OCI-M2 (cell line): ENCODE results near the gene MTURN.

ENCODE experiments used
- DNase-seq: peaks from one replicate; lab custom pipeline; 2025; ENCODE audit not compliant: unreplicated experiment; lab: John Stamatoyannopoulos, UW

The MTURN gene

GRCh38 chr7:30201921-30202320, 67.1 kb downstream of the MTURN start:
- no peak for DNase-seq

- no peak for DNase-seq
Measured at GRCh38 chr7:30202671-30203070, 67.9 kb downstream of the MTURN start.

GRCh38 chr7:30206491-30206890, 71.7 kb downstream of the MTURN start:
- no peak for DNase-seq

GRCh38 chr7:30206942-30207341, 72.2 kb downstream of the MTURN start:
- DNase-seq, result no peak

- DNase-seq, result no peak
Measured at GRCh38 chr7:30207376-30207775, 72.6 kb downstream of the MTURN start.

- no peak for DNase-seq
Measured at GRCh38 chr7:30209951-30210350, 75.2 kb downstream of the MTURN start.
